GM12892 (cell line): ENCODE measurements around the gene ATF7.
"Not testable (repeated sequence)": the region's sequence is repeated elsewhere in the genome, so short reads cannot be mapped to it uniquely, and the experiment has no call there.

Experiments
- DNase-seq: peaks from one replicate; pipeline ENCODE4 v3.0.0; 2011; ENCODE audit not compliant: insufficient read length
- FAIRE-seq: peaks from 2 replicates; lab custom pipeline; 2011; peaks lifted over from hg19 to GRCh38; lab: Jason Lieb, UNC
- POLR2A ChIP-seq: IDR thresholded peaks from 2 replicates; pipeline ENCODE4 v1.6.1; 2011; ENCODE audit warnings: low read depth, low read length, control low read depth
- POLR2AphosphoS5 ChIP-seq: IDR thresholded peaks from 2 replicates; pipeline ENCODE4 v1.6.1; 2011; ENCODE audit warnings: low read depth, low read length, control low read depth
- TAF1 ChIP-seq: IDR thresholded peaks from 2 replicates; pipeline ENCODE4 v1.6.1; 2011; ENCODE audit warnings: low read depth, mild to moderate bottlenecking, control low read depth, low read length, borderline replicate concordance

ATF7 gene

GRCh38 chr12:53486736-53487487 lies 139.3 kb downstream of the ATF7 start:
- DNase-seq: no peak
- no peak for FAIRE-seq
- TF ChIP-seq POLR2AphosphoS5 (no peak; the same call in 1 of the 2 replicates), TAF1 (no peak), POLR2A (no peak; the same call in 1 of the 2 replicates)

- DNase-seq: no peak
- FAIRE-seq: no peak
- TF ChIP-seq TAF1: no peak
- peak; percentile 14 for TF ChIP-seq POLR2A
Observed at GRCh38 chr12:53485955-53486735, 140.0 kb downstream of the ATF7 start.

GRCh38 chr12:53484686-53485575 lies 141.3 kb downstream of the ATF7 start:
- FAIRE-seq: no peak
- TF ChIP-seq POLR2AphosphoS5: no peak; the same call in 1 of the 2 replicates
- TF ChIP-seq TAF1: no peak
- no peak; the same call in 1 of the 2 replicates for TF ChIP-seq POLR2A
- DNase-seq: no peak

GRCh38 chr12:53483979-53484377 lies 142.2 kb downstream of the ATF7 start:
- TF ChIP-seq POLR2A (no peak), TAF1 (no peak), POLR2AphosphoS5 (no peak)
- DNase-seq: no peak
- FAIRE-seq: no peak

GRCh38 chr12:53483225-53483978 lies 142.8 kb downstream of the ATF7 start:
- no peak for TF ChIP-seq TAF1
- TF ChIP-seq POLR2A: no peak; the same call in 1 of the 2 replicates
- TF ChIP-seq POLR2AphosphoS5: peak; percentile 80
- FAIRE-seq (no peak), DNase-seq (no peak)

GRCh38 chr12:53482626-53483168 lies 143.5 kb downstream of the ATF7 start:
- TF ChIP-seq POLR2AphosphoS5: peak; percentile 68
- TF ChIP-seq POLR2A: no peak; the same call in 1 of the 2 replicates
- FAIRE-seq (no peak), DNase-seq (no peak)

GRCh38 chr12:53481939-53482586 lies 144.1 kb downstream of the ATF7 start:
- TF ChIP-seq TAF1 (no peak), POLR2A (peak; percentile 57), POLR2AphosphoS5 (0 out of 2 replicates have a peak, but pooled peaks have one; percentile 21)
- no peak for FAIRE-seq
- no peak for DNase-seq

GRCh38 chr12:53481458-53481857 lies 144.7 kb downstream of the ATF7 start:
- DNase-seq, FAIRE-seq: not testable (repeated sequence)

GRCh38 chr12:53480491-53481442 lies 145.4 kb downstream of the ATF7 start:
- TF ChIP-seq TAF1 (no peak), POLR2A (peak; percentile 26; the same call in 1 of the 2 replicates), POLR2AphosphoS5 (peak; percentile 53)
- no peak for FAIRE-seq
- no peak for DNase-seq
